Tibial nerve (tissue), 4 donors: ENCODE measurements around the gene HOMEZ.

Source experiments
- CTCF ChIP-seq, 5 experiments: fragments of 200-600 bp in 3 of 5; fragments of 450-650 bp in 2 of 5; sonication (generic) in 3 of 5; IDR thresholded peaks; one replicate each; pipeline ENCODE4 v1.5.1; 2016 to 2019; ENCODE audit warnings: antibody characterized with exemption in 5 of 5, mild to moderate bottlenecking in 3 of 5, moderate library complexity in 2 of 5
- EP300 ChIP-seq, 2 donors: sonication (generic); formaldehyde crosslinking; IDR thresholded peaks; one replicate each; pipeline ENCODE4 v1.6.1; 2017; ENCODE audit warnings: antibody characterized with exemption in 2 of 2, mild to moderate bottlenecking in 1 of 2
- POLR2A ChIP-seq, 2 donors: fragments of 450-650 bp; IDR thresholded peaks; one replicate each; pipeline ENCODE4 v1.6.1; 2017; ENCODE audit warnings: antibody characterized with exemption in 2 of 2, mild to moderate bottlenecking in 2 of 2, moderate library complexity in 2 of 2

- TF ChIP-seq CTCF (IDR thresholded peaks at IDR 0.05) (no peak), POLR2A (IDR thresholded peaks at IDR 0.05) (no peak), EP300 (IDR thresholded peaks at IDR 0.05) (no peak)
Measured at GRCh38 chr14:23299986-23300686, 14.2 kb upstream of the HOMEZ start.
